MM.1S (cell line): ENCODE measurements around the gene CRACDL.

Experiments
- DNase-seq: peaks from one replicate; pipeline ENCODE4 v3.0.0-alpha.2; 2015
- H2AFZ ChIP-seq: fragments of 300-600 bp; sonication (generic); 2 replicates; pipeline ENCODE4 v1.6.0; 2016; ENCODE audit warnings: antibody characterized with exemption, low read length
- H3F3A ChIP-seq: fragments of 300-600 bp; sonication (generic); 2 replicates; pipeline ENCODE4 v1.6.1; 2016; ENCODE audit warnings: mild to moderate bottlenecking, antibody characterized with exemption, low read length, moderate library complexity, mixed read lengths; ENCODE audit not compliant: insufficient read depth
- H3K27ac ChIP-seq: fragments of 300-600 bp; sonication (generic); 2 replicates; pipeline ENCODE4 v1.5.1; 2016; ENCODE audit warnings: mild to moderate bottlenecking, low read length
- H3K27me3 ChIP-seq: fragments of 300-600 bp; sonication (generic); replicated peaks from 2 replicates; pipeline ENCODE4 v1.6.0; 2016; ENCODE audit warnings: low read length; ENCODE audit not compliant: insufficient read depth
- H3K36me3 ChIP-seq: fragments of 300-600 bp; sonication (generic); replicated peaks from 2 replicates; pipeline ENCODE4 v1.6.1; 2016; ENCODE audit warnings: mild to moderate bottlenecking, low read length, mixed read lengths; ENCODE audit not compliant: insufficient read depth
- H3K4me1 ChIP-seq: fragments of 300-600 bp; sonication (generic); 2 replicates; pipeline ENCODE4 v1.6.1; 2016; ENCODE audit warnings: low read length, mixed read lengths
- H3K4me2 ChIP-seq: fragments of 300-600 bp; sonication (generic); 2 replicates; pipeline ENCODE4 v1.6.0; 2016; ENCODE audit warnings: low read depth, low read length
- H3K4me3 ChIP-seq: fragments of 300-600 bp; sonication (generic); 2 replicates; pipeline ENCODE4 v1.5.1; 2016; ENCODE audit warnings: low read length, mixed read lengths
- H3K79me2 ChIP-seq: fragments of 300-600 bp; sonication (generic); 2 replicates; pipeline ENCODE4 v1.6.1; 2016; ENCODE audit warnings: mixed run types, low read length, mixed read lengths
- H3K9ac ChIP-seq: fragments of 300-600 bp; sonication (generic); 2 replicates; pipeline ENCODE4 v1.6.1; 2016; ENCODE audit warnings: low read length, mixed read lengths
- H3K9me2 ChIP-seq: fragments of 300-600 bp; sonication (generic); replicated peaks from 2 replicates; pipeline ENCODE4 v1.6.1; 2016; ENCODE audit warnings: mild to moderate bottlenecking, low read length, mixed read lengths; ENCODE audit not compliant: insufficient read depth
- H3K9me3 ChIP-seq: fragments of 300-600 bp; sonication (generic); replicated peaks from 2 replicates; pipeline ENCODE4 v1.6.1; 2016; ENCODE audit warnings: mild to moderate bottlenecking, low read length, mixed read lengths; ENCODE audit not compliant: insufficient read depth
- H4K20me1 ChIP-seq: fragments of 300-600 bp; sonication (generic); 2 replicates; pipeline ENCODE4 v1.6.1; 2016; ENCODE audit warnings: mild to moderate bottlenecking, low read length, moderate library complexity, mixed read lengths; ENCODE audit not compliant: insufficient read depth
- EZH2 ChIP-seq: fragments of 300-600 bp; sonication (generic); optimal IDR thresholded peaks from 2 replicates; pipeline ENCODE3; 2017; ENCODE audit warnings: low read depth, mild to moderate bottlenecking, antibody characterized with exemption, low read length, mixed read lengths
- EZH2phosphoT487 ChIP-seq: fragments of 300-600 bp; sonication (generic); IDR thresholded peaks from 2 replicates; pipeline ENCODE4 v1.6.1; 2018; ENCODE audit warnings: antibody characterized with exemption, low read length
- TF ChIP-seq, protein P1 (sequence below): fragments of 300-600 bp; sonication (generic); IDR thresholded peaks from 2 replicates; pipeline ENCODE4 v1.5.1; 2016; ENCODE audit warnings: antibody characterized with exemption, low read length, mixed read lengths

Gene CRACDL

DNA sequence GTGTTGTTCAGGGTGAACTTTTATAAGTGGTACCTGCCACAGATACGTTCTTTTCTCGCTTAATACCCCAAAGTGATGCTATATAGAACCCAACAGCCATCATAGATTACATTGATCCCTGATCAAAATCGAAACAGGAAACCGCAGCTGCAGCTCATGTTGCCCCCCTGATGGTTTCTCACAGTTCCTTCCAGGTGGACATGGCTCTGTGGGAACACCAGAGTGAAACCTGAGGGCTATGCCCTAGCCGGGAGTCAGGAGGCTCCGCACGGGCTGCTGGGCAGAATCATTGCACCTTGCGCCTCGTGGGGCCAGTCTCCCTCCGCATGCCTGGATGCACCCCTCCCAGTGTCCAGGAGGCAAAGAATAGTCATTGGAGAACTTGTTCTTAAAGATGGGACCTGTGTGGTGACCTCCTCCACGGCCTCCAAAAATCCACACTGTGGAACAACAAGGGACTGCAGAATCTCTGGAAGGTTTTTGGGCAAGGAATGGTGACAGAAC lies 61.8 kb downstream of the CRACDL start:
- H3K4me2 ChIP-seq = no peak overlapping the region
- H3K27me3 ChIP-seq = no peaks in the 10 kb centered on the region
- no peak for DNase-seq
- no peak overlapping the region for H3K27ac ChIP-seq
- no peak overlapping the region for H2AFZ ChIP-seq
- H4K20me1 ChIP-seq = no peaks in the 10 kb centered on the region
- peaks cover 8% of the 10 kb centered on the region for H3K4me1 ChIP-seq
- TF ChIP-seq EZH2 = no peak
- no peak for TF ChIP-seq EZH2phosphoT487
- TF ChIP-seq, protein P1, sequence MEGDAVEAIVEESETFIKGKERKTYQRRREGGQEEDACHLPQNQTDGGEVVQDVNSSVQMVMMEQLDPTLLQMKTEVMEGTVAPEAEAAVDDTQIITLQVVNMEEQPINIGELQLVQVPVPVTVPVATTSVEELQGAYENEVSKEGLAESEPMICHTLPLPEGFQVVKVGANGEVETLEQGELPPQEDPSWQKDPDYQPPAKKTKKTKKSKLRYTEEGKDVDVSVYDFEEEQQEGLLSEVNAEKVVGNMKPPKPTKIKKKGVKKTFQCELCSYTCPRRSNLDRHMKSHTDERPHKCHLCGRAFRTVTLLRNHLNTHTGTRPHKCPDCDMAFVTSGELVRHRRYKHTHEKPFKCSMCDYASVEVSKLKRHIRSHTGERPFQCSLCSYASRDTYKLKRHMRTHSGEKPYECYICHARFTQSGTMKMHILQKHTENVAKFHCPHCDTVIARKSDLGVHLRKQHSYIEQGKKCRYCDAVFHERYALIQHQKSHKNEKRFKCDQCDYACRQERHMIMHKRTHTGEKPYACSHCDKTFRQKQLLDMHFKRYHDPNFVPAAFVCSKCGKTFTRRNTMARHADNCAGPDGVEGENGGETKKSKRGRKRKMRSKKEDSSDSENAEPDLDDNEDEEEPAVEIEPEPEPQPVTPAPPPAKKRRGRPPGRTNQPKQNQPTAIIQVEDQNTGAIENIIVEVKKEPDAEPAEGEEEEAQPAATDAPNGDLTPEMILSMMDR = no peak
- H3K79me2 ChIP-seq = no peaks in the 10 kb centered on the region
- H3K9ac ChIP-seq = no peak overlapping the region
- no peaks in the 10 kb centered on the region for H3K9me2 ChIP-seq
- H3K9me3 ChIP-seq = no peaks in the 10 kb centered on the region
- no peaks in the 10 kb centered on the region for H3K36me3 ChIP-seq
- no peaks in the 10 kb centered on the region; the same call in 1 of the 2 replicates for H3F3A ChIP-seq
- H3K4me3 ChIP-seq = no peak overlapping the region

DNA sequence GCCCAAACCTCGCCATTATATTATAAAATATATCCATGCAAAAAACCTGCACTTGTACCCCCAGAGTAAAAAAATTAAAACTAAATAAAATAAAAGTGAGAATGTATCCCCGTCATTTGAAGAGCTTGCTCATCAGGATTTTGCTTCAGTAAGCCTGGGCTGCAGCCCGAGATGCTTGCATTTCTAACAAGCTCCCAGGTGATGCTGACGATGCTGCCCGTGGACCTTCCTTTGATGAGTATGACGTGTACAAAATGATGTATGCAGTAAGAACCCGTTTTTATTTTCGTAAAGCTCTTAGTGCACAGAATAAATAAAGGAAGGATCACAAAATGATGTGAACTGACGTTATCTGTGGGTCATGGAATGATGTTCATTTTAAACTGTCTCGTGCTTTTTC lies 63.5 kb downstream of the CRACDL start:
- no peaks in the 10 kb centered on the region for H3K79me2 ChIP-seq

GRCh38 chr2:98871506-98871905 lies 64.5 kb downstream of the CRACDL start:
- no peaks in the 10 kb centered on the region for H3K9me3 ChIP-seq
- no peaks in the 10 kb centered on the region for H3K36me3 ChIP-seq
- H3K79me2 ChIP-seq = no peaks in the 10 kb centered on the region
- no peak overlapping the region for H2AFZ ChIP-seq
- TF ChIP-seq EZH2phosphoT487 (no peak), EZH2 (no peak)
- TF ChIP-seq, protein P1 = no peak
- H3K27me3 ChIP-seq = no peaks in the 10 kb centered on the region
- no peaks in the 10 kb centered on the region for H4K20me1 ChIP-seq
- no peaks in the 10 kb centered on the region for H3K9me2 ChIP-seq
- H3K4me2 ChIP-seq = no peak overlapping the region
- no peak overlapping the region for H3K9ac ChIP-seq
- DNase-seq = no peak
- H3K4me3 ChIP-seq = no peak overlapping the region
- no peak overlapping the region for H3K27ac ChIP-seq
- H3K4me1 ChIP-seq = peaks cover 13% of the 10 kb centered on the region
- H3F3A ChIP-seq = no peaks in the 10 kb centered on the region; the same call in 1 of the 2 replicates

More for the DNA sequence above, 63.5 kb downstream of the CRACDL start:
- Histone ChIP-seq H3K4me1 (peaks cover 13% of the 10 kb centered on the region), H3K36me3 (no peaks in the 10 kb centered on the region), H3K27me3 (no peaks in the 10 kb centered on the region), H3K9me3 (no peaks in the 10 kb centered on the region), H3K27ac (no peak overlapping the region), H3K4me2 (no peak overlapping the region), H3F3A (no peaks in the 10 kb centered on the region; the same call in 1 of the 2 replicates), H3K4me3 (no peak overlapping the region), H4K20me1 (no peaks in the 10 kb centered on the region), H2AFZ (no peak overlapping the region), H3K9me2 (no peaks in the 10 kb centered on the region), H3K9ac (no peak overlapping the region)
- no peak for DNase-seq
- TF ChIP-seq EZH2phosphoT487 (no peak), EZH2 (no peak)
- TF ChIP-seq, protein P1 = no peak
